EL (cell line): ENCODE results near the gene HNRNPL.
"Not testable (repeated sequence)": the region's sequence is repeated elsewhere in the genome, so short reads cannot be mapped to it uniquely, and the experiment has no call there.

ENCODE experiments used
- DNase-seq: peaks from one replicate; pipeline ENCODE4 v3.0.0-alpha.2; 2016

HNRNPL gene

DNA sequence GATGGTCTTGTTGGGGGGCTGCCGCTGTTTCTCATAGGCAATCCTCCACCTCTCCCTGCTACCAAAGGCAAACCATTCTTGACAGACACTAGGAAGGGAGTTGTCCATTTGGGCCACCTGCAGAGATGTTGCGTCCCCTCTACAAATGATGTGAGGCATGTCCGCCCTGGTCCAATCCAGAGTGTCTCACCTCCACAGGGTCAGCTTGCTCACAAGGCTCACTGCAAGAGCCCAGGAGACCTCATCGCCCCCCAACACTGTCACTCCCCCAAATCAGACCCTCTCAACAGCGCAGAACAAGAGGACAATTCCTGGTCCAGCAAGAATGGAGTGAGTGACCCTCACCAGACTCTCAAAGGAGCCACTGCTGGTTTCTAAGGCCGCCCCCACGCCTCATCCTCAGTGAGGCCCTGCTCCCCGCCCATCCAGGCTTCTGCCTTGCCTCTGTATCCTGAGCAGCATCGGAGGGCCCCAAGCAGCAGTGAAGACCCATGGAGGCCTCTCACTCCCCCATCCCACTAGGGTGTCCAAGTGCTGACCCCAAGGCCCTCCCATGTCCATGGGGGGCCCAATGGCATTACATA is 6.5 kb downstream of the HNRNPL start:
- no peak for DNase-seq

DNA sequence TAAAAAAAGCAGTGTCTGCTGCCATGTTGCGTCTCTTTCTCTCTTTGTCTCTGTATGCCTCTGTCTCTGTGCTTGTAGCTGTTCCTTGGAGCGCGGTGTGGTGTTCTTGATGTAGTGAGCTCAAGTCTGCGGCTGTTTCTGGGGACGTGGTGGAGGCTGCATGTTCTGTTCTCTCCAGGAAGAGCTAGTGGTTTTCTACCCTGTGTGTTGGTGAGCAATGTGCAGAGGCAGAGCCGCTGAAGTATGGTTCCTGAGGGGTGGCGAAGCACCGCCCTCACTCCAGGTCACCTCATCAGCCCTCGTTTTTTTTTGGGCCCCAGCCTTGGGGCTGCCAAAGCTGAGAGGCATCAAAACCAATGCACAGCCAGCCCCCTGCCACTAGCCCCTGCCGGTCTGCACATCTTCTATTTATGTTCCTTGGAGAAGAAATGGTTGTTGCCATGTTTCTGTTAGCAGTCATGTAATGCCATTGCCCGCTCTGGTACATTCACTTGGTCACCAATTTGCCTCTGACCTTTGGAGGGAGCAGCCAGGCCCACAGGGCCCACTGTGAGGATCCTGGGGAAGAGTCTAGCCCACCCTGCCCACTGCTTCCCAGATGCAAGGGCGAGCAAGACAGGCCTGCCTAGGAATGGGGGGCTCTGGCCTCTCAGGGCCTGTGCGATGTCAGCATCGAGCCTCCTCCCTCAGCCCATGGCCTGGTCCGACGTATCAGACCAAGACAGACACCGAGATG is 7.2 kb downstream of the HNRNPL start:
- no peak for DNase-seq

DNA sequence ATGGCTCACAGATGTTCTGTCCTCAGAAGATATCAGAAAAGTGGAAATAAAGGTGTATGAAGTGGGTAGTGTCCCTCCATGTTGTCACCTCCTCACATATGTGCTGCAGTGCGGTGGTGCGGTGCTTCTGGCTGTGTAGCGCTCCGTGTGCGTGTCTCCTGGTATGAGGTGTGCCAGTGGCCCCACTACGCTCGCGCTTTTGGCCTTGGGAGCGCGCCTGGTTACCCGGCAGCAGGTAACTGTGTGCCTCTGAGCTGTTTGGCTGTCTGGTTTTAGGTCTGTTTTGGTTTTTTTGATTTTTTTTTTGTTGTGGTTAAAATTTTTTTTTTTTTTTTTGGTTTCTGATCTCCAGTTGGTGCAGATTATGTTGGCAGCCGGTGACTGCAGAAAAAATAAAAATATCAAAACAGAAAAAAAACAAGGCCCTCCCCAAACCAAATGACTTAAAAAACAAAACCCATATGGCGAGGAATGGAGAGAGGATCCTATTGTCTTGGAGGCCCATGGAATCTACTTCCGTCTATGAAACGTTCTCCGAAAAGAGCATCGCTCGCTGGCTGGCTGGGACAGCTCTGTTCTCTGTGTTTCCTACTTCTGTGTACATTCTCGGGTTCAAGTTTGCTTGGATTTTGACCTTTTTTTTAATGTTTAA is 7.9 kb downstream of the HNRNPL start:
- DNase-seq, result no peak

DNA sequence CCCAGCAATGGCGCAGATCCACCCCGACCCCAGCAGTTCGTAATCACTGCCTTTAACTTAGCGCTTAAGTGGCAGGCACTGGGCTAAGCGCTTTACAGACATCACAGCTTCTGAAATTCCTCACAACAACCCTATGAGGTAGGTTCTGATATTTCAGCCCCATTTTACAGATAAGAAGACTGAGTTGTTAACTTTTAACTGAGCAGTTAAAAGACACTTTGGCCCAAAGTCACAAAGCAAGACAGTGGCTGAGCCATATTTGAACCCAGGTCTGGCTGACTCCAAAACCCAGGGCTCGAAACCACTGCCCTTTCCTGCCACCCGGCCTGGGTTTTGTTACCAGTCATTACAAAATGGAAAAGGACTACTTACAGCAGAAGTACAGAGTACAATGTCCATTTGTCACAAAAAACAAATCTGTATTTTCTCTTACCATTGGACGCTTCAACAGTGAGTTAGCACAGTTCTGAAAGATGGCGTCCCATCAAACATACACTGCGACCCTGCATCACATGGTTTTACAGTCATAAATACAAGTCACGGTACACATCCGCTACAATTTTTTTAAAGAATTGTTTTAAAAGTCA is 8.5 kb downstream of the HNRNPL start:
- no peak for DNase-seq

DNA sequence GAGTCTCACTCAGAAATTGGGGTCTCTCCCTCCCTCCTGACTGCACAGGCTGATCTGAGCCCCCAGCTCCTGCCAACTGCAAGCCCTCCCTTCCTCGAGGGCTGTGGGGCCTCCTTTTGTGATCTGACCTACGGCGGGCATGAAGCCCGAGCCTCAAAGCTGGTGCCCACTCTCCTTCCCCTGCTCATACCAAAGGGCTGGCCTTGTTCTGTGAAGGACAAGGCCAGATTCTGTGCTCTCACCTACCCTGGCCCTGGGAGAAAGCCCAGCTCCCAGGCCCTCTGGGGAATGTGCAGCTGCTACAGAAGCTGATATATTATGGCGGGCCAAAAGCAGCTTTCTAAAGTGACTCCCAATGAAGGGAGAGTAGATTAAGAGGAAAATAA is 9.2 kb downstream of the HNRNPL start:
- DNase-seq, result no peak

DNA sequence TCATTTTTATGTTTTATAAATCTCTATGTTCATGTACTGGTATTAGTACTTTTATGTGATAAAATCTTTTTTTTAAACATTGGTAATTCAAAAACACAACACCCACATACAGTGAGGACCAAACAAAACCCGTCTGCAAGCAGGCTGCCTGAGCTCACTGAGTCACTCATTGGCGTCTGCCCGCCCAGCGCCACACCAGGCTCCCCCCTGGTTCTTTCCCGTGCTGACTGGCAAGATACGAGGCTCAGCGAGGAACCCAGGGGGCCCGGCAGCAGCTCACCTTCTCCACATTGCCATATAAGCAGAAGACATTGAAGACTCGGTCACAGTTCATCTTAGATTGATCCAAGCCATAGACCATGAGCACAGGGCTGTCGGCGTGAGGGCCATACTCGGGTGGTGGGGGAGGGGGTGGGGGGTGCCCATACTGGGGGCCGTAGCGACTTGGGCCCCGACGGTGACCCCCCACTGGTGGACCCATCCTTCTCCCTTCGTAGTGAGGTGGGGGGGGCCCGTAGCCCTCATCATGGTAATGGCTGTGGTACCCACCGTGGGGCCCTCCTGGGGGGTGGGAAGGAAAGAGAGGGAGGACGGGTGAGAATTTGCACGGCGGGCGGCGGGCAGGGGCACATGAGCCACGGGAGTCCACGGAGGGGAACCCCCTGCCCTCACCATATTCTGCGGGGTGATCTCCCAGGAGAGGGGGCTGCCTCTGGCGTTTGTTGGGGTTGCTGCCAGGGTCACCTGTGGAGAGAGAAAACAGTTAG is 9.8 kb downstream of the HNRNPL start:
- DNase-seq, result peak; percentile 37

DNA sequence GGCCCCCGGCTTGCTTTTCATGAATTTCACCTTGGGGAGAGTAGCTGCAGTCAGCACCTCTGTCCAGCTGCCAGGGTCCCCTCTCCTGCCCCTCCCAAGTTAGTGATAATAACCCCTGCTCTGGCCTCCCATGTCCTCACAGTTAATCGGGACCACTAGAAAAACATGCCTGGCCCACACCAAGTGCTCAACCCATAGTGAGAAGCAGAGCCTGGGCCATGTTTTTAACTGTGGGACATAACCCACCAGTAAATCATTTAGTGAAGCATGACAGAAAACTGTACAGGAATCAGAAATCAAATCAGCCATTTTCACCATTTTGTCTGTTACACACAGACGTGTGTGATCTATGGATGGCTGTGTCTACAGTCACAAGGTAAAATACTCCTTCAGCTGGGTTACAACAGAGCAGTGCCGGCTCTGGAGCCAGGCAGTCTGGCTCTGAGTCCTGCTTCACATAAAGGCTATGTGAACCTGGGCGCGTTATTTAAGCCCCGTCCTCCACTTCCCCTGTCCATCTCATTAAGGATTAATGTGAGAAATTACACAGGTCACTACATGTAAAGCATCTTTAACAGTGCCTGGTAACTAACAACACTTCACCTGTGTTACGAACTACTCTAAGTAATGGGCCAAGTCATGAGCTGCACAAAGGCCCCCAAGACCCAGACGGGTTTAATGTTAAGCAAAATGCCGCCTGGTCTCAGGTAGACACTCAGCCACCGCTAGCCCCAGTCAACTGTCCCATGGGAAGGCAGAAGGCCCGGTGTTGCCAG is 10.6 kb downstream of the HNRNPL start:
- no peak for DNase-seq

DNA sequence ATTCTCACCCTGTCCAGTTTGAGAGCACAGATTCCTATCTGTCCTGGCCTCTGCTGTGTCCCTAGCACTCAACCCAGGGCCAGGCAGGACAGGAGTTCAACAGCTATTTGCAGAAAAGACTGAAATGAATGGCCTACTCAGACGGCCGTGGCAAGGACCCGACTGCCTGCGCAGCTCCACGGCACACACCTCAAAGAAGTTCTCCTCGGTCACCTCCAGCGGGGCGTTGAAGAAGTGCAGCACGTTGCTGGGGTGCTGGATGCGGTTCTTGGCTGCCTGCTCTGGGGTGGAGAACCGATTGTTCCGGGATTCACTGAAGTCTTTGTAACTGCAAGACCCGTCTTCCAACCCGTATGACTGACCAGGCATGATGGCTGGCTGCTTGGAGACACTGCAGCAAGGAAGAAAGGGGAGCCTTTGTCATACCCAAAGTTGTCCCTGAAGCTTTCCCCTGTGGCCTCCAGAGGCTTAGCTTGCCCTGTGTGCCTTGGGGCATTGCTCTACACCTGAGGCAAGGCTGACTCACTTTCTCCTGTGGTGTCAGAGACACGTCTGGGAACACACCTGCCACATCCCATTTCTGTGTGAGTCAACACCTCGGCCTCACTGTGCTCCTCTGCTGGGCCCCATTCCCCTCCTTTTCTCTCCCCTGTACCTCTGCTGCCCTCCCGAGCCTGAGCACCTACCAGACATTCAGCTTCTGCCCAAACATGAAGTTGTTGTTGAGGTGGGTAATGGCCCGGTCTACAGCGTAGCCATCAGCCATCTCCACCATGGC is 11.4 kb downstream of the HNRNPL start:
- no peak for DNase-seq

DNA sequence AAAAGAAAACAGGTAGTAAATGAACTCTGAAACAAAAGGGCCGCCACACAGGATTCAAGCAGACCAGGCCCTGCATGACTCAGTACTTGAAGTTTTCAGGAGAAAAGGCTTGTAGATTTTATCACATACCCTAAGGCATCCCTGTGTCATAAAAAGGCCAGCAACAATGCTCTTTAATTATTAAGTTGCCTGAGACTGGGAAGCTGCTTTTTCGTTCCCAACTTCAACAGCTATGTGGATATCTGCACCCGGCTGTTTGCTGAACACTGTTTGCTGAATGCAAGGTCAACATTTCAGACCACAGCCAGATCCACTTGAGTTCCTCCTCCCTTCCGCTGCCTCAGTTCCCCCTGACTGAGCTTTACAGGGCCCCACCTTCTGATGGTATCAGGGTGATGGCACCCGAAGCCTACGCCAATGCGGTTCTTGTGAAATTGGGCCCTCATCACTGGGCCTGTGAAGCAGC is 12.1 kb downstream of the HNRNPL start:
- peak; percentile 83 for DNase-seq

DNA sequence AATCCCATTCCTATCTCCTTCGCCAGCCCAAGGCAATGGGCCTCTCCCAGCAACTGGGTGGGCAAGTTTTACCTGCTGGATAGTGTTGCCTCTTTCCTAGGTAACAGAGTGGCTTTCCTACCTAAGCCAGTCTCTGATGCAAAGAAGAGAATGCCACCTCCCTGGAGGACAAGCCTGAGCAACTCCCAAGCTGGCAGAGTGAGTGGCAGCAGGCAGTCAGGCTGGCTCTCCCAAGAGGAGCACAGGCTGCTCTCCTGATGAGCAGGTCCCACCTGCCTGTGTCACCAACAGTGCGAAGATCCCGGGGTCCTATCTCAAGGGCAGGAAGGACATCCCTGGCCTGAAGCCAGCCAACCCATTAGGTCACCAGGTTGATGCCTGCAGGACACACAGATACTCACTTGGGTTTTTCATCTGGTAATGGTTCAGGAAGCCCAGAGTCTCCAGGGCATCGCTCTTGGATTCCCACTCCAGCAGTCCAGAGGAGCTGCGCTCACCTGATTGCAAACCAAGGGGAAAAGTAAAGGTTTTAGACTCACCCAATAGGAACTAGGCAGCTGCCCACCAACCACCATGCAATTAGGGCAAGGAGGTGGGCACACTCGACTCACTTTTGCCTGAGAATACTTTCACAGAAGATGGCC is 12.7 kb downstream of the HNRNPL start:
- DNase-seq, result no peak

DNA sequence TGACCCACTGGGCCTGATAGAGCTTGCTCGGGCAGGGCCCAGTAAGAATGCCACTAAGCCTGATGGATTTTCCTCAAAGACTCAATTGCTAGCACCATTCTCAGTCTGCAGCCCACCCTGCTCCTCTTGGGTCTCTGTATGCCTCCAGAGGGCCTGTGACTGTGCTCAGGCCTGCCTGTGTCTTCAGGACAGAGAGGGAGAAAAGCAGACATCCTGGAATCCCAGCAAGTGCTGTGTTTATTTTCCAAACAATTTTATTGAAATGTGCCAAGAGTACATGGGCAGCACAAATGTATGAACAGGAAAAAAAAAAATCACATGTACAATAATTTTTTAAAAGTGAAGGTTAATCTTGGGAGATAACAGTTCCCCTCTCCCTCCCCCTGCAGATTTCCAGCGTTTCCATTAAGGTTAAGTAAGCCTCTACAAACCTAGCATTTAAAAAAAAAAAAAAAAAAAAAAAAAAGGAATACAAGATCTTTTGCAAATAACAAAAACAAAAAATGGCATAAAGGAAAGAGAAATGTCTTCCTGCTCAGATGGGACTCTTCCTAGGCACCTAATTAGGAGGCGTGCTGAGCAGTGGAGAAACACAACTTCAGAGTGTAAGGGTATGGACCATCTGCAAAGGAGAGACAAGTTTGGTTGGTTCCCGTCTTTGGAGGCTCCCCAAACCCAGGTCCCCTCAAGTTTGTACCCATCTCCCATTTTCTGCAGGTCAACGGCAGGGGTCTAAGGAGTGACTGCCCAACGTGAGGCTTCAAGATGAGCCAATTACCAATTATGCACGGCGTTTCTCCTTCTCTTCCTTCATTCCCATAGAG is 13.4 kb downstream of the HNRNPL start:
- no peak for DNase-seq

DNA sequence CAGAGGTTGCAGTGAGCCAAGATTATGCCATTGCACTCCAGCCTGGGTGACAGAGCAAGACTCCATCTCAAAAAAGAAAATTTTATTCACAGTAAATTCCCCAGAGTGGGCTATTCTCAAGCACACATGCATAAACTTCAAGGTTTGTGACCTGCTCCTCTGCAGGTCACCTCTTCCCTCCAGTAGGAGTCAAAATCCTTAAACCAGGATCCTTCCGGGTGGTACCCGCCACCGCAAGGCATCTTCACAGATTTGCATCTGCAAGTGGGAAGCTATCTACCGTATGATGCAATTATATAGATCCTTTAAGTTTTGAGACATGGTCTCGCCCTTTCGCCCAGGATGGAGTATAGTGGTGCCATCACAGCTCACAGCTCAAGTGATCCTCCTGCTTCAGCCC is 15.2 kb downstream of the HNRNPL start:
- no peak for DNase-seq

DNA sequence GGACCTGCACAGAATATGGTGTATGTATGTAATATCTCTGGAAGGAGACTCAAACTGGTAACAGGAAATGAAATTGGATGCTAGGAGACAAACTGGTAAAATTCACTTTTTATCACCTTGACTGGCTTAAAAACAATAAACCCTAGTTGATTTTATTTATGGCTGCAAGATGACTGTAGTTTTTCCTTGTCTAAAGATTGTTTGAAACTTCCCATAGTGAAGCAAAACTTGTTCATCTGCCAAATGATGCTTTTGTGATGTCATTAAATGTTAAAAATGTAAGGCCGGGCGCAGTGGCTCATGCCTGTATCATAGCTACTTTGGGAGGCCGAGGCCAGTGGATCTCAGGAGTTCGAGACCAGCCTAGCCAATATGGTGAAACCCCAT is 15.7 kb downstream of the HNRNPL start:
- DNase-seq, result no peak

DNA sequence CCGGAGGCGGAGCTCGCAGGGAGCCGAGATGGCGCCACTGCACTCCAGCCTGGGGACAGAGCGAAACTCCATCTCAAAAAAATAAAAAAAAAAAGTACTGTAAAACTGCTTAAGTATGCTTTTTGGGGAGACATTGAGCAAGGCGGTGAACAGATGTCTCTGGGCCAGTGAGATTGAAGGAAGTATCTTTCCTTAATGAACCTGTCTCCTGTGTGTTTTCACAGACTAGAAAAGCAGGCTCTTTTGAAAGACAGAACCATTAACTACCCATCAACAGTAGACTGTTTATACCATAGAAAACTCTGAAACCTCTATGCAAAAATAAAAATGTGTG is 16.7 kb downstream of the HNRNPL start:
- no peak for DNase-seq

DNA sequence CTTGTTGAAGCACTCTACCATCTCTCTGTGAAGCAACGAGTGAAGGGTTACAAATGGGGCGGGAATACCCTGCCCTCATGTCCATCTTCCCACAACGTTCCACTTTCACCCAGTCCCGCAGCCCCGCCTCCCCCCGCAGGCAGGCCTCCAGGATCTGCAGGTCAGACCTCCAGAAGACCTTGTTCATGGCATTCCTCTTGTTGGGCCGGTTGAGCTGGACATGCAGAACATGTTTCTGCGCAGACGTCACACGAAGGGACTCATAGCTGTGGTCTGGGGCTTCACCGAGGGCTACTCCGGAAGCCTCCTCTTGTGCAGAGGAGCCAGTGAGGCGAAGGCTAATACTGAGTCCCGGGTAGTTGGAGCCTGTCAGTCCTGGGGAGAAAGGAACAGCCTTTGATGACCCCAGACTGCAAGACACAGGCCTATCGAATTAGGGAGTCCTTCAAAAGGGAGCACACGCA is 18.6 kb downstream of the HNRNPL start:
- DNase-seq, result peak; percentile 99

DNA sequence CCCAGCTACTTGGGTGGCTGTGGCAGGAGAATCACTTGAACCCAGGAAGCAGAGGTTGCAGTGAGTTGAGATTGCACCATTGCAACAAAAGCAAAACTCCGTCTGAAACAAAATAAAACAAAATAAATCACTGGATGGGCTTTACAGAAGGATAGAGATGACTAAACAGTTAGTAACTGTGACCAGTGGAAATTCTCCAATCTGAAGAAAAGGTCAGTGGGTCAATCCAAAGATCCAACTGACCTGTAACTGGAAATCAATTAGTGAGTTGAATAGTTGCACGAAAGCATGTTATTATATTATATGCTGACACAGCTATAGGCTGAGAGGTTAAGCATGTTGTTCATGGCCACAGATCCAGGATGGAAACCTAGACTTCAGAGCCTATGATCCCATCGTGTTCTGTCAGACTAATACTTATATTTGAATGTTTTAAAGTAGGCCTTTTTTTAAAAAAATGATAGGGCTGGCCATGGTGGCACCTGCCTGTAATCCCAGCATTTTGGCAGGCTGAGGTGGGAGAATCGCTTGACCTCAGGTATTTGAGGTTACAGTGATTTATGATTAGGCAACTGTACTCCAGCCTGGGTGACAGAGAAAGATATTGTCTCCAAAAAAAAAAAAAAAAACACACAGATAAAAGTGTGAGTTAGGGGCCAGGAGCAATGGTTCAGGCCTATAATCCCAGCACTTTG is 19.6 kb downstream of the HNRNPL start:
- peak; percentile 57 for DNase-seq

DNA sequence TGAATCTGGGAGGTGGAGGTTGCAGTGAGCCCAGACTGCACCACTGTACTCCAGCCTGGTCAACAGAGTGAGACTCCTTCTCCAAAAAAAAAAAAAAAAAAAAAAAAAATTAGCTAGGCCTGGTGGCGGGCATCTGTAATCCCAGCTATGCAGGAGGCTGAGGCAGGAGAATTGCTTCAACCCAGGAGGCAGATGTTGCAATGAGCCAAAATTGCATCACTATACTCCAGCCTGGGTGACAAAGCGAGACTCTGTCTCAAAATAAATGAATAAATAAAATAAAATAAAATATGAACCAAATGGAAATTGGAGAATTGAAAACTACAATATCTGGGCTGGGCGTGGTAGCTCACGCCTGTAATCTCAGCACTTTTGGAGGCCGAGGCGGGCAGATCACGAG is 20.6 kb downstream of the HNRNPL start:
- DNase-seq, result peak; percentile 45

DNA sequence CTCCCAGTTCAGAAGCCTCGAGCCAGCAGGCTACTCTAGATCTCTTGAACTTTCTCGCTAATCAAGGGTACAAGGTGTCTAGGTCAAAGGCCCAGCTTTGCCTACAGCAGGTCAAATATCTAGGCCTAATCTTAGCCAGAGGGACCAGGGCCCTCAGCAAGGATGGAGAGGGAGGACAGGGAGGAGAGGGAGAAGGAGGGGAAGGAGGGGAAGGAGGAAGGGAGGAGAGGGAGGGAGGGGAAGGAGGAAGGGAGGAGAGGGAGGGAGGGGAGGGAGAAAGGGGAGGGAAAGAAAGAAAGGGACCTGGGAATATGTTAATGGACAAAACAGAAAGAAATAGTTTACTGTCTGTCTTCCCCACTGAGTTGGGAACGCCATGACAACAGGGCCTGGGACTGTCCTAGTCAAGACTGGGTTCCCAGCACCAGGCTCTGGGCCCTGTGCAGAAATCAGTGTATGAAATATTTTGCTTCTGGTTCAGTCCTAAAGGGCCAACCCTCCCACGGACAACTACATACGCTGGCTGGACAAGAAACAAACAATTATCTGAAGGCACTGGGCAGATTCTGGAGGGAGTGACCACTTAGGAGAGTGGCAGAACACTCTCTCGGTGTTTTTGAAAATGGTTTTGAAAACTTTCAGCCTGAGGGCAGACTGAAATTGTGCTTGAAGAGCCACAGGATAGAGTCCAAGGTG is 22.8 kb downstream of the HNRNPL start:
- DNase-seq, result no peak

DNA sequence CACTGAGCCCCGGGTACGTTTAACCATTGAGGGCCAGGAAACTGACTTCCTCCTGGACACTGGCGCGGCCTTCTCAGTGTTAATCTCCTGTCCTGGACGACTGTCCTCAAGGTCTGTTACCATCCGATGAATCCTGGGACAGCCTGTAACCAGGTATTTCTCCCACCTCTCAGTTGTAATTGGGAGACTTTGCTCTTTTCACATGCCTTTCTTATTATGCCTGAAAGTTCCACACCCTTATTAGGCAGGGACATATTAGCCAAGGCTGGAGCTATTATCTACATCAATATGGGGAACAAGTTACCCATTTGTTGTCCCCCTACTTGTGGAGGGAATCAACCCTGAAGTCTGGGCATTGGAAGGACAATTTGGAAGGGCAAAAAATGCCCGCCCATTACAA is 23.9 kb downstream of the HNRNPL start:
- not testable (repeated sequence) for DNase-seq
